Measurements from ENCODE around the gene LHFPL3.

LHFPL3 gene

GRCh38 chr7:104341546-104341945 is 13.1 kb downstream of the LHFPL3 start:
- no peaks in the 10 kb centered on the region for H3K9me2 ChIP-seq (replicated peaks; ENCODE audit: insufficient read depth, low read length)
- TF ChIP-seq EZH2phosphoT487 (IDR thresholded peaks at IDR 0.05; ENCODE audit: low read length) (no peak), CTCF (IDR thresholded peaks at IDR 0.05; ENCODE audit: low read length) (no peak), EZH2 (optimal IDR thresholded peaks at IDR 0.05; ENCODE audit: low read depth, low read length) (no peak)
- H3K79me2 ChIP-seq (ENCODE audit: low read length) = no peaks in the 10 kb centered on the region
- no peak overlapping the region for H3K9ac ChIP-seq (ENCODE audit: low read length)
- no peak overlapping the region for H3K27ac ChIP-seq (ENCODE audit: low read length)
- H3K36me3 ChIP-seq (replicated peaks; ENCODE audit: insufficient read depth, low read length) = no peaks in the 10 kb centered on the region
- H4K20me1 ChIP-seq (ENCODE audit: insufficient read depth, low read length) = no peaks in the 10 kb centered on the region
- no peaks in the 10 kb centered on the region for H3K4me1 ChIP-seq (ENCODE audit: low read length)
- no peaks in the 10 kb centered on the region for H3K9me3 ChIP-seq (replicated peaks; ENCODE audit: insufficient read depth, low read length)
- no peaks in the 10 kb centered on the region for H3F3A ChIP-seq (ENCODE audit: insufficient read depth, low read length)
- no peak overlapping the region for H2AFZ ChIP-seq (ENCODE audit: low read length)
- DNase-seq = no peak
- no peak overlapping the region for H3K4me3 ChIP-seq (ENCODE audit: low read length)
- H3K27me3 ChIP-seq (replicated peaks; ENCODE audit: insufficient read depth, low read length) = no peaks in the 10 kb centered on the region
- H3K4me2 ChIP-seq (ENCODE audit: low read depth, low read length) = no peak overlapping the region

GRCh38 chr7:104352736-104353135 is 24.3 kb downstream of the LHFPL3 start:
- no peak overlapping the region for H3K4me3 ChIP-seq (ENCODE audit: low read length)
- DNase-seq = no peak
- H3K9me3 ChIP-seq (replicated peaks; ENCODE audit: insufficient read depth, low read length) = no peaks in the 10 kb centered on the region
- no peak for TF ChIP-seq EZH2 (optimal IDR thresholded peaks at IDR 0.05; ENCODE audit: low read depth, low read length)
- TF ChIP-seq CTCF (IDR thresholded peaks at IDR 0.05; ENCODE audit: low read length) = no peak
- no peak for TF ChIP-seq EZH2phosphoT487 (IDR thresholded peaks at IDR 0.05; ENCODE audit: low read length)
- no peak overlapping the region for H3K9ac ChIP-seq (ENCODE audit: low read length)
- H2AFZ ChIP-seq (ENCODE audit: low read length) = no peak overlapping the region
- no peaks in the 10 kb centered on the region for H3F3A ChIP-seq (ENCODE audit: insufficient read depth, low read length)
- H3K27me3 ChIP-seq (replicated peaks; ENCODE audit: insufficient read depth, low read length) = no peaks in the 10 kb centered on the region
- no peaks in the 10 kb centered on the region for H3K79me2 ChIP-seq (ENCODE audit: low read length)
- H3K4me1 ChIP-seq (ENCODE audit: low read length) = no peaks in the 10 kb centered on the region
- H3K4me2 ChIP-seq (ENCODE audit: low read depth, low read length) = no peak overlapping the region
- H3K9me2 ChIP-seq (replicated peaks; ENCODE audit: insufficient read depth, low read length) = no peaks in the 10 kb centered on the region
- no peak overlapping the region for H3K27ac ChIP-seq (ENCODE audit: low read length)
- H4K20me1 ChIP-seq (ENCODE audit: insufficient read depth, low read length) = no peaks in the 10 kb centered on the region
- no peaks in the 10 kb centered on the region for H3K36me3 ChIP-seq (replicated peaks; ENCODE audit: insufficient read depth, low read length)

GRCh38 chr7:104357166-104357565 is 28.8 kb downstream of the LHFPL3 start:
- H3K4me2 ChIP-seq (ENCODE audit: low read depth, low read length) = no peak overlapping the region
- DNase-seq = no peak

More at GRCh38 chr7:104357166-104357565, 28.8 kb downstream of the LHFPL3 start:
- Histone ChIP-seq H3K9me2 (replicated peaks; ENCODE audit: insufficient read depth, low read length) (no peaks in the 10 kb centered on the region), H3F3A (ENCODE audit: insufficient read depth, low read length) (no peaks in the 10 kb centered on the region), H3K9me3 (replicated peaks; ENCODE audit: insufficient read depth, low read length) (no peaks in the 10 kb centered on the region), H3K4me1 (ENCODE audit: low read length) (no peaks in the 10 kb centered on the region), H3K79me2 (ENCODE audit: low read length) (no peaks in the 10 kb centered on the region), H4K20me1 (ENCODE audit: insufficient read depth, low read length) (no peaks in the 10 kb centered on the region), H2AFZ (ENCODE audit: low read length) (no peak overlapping the region), H3K27ac (ENCODE audit: low read length) (no peak overlapping the region), H3K27me3 (replicated peaks; ENCODE audit: insufficient read depth, low read length) (no peaks in the 10 kb centered on the region), H3K36me3 (replicated peaks; ENCODE audit: insufficient read depth, low read length) (no peaks in the 10 kb centered on the region), H3K9ac (ENCODE audit: low read length) (no peak overlapping the region), H3K4me3 (ENCODE audit: low read length) (no peak overlapping the region)
- TF ChIP-seq EZH2phosphoT487 (IDR thresholded peaks at IDR 0.05; ENCODE audit: low read length) (no peak), EZH2 (optimal IDR thresholded peaks at IDR 0.05; ENCODE audit: low read depth, low read length) (no peak), CTCF (IDR thresholded peaks at IDR 0.05; ENCODE audit: low read length) (no peak)
